Activated naive CD8-positive, alpha-beta T cell treated with anti-CD3 and anti-CD28 coated beads, Interleukin-2, amount 10 ng/mL, durations not matched to agents 7 days and 5 days (primary cell): ENCODE measurements around the gene NOD2. TPM values are rescaled to one million over a fixed set of nuclear protein-coding genes. Genes with fewer than 3 reads are reported as not detected.

Experiments
- ATAC-seq: fragments of 150-1000 bp; cut with Tn5 transposase; one replicate; pipeline ENCODE4 v1.10.0; 2021; ENCODE audit warnings: low read depth, moderate library complexity
- POLR2A ChIA-PET: fragments of 350-600 bp; sonication (Branson Sonifier 250); formaldehyde crosslinking; loops from one replicate; lab custom pipeline; 2021; ENCODE audit warnings: antibody characterized with exemption; lab: Charles Lee
- DNase-seq: peaks from one replicate; pipeline ENCODE4 v3.0.0; 2021
- H3K27ac Mint-ChIP-seq: one replicate; pipeline ENCODE4 v1.8.0; 2022; ENCODE audit warnings: mild to moderate bottlenecking, mixed read lengths
- H3K27me3 Mint-ChIP-seq: one replicate; pipeline ENCODE4 v1.8.0; 2022; ENCODE audit warnings: mild to moderate bottlenecking, moderate library complexity, mixed read lengths
- H3K36me3 Mint-ChIP-seq: one replicate; pipeline ENCODE4 v1.8.0; 2021; ENCODE audit warnings: mild to moderate bottlenecking, mixed read lengths
- H3K4me1 Mint-ChIP-seq: one replicate; pipeline ENCODE4 v1.8.0; 2021; ENCODE audit warnings: mixed read lengths
- H3K4me3 Mint-ChIP-seq: one replicate; pipeline ENCODE4 v1.8.0; 2022; ENCODE audit warnings: mild to moderate bottlenecking, moderate library complexity, mixed read lengths
- H3K9me3 Mint-ChIP-seq: one replicate; pipeline ENCODE4 v1.8.0; 2021; ENCODE audit warnings: mixed read lengths
- total RNA-seq, 2 experiments: library from RNA; stranded (reverse); gene quantifications; one replicate each; pipeline ENCODE4 v1.2.3, GENCODE V29; 2021

The NOD2 gene
- total RNA-seq, 2 experiments from 2014 or later: 2.8 to 3.5 TPM

- Mint-ChIP-seq H3K4me3 (peak overlapping the region; percentile 90), H3K4me1 (peaks cover 58% of the 10 kb centered on the region), H3K27ac (peak overlapping the region; percentile 97), H3K36me3 (peaks cover 42% of the 10 kb centered on the region), H3K27me3 (no peaks in the 10 kb centered on the region), H3K9me3 (no peaks in the 10 kb centered on the region)
- POLR2A ChIA-PET: interaction anchor here (2.0 to 7.5 kb wide), 5 partner anchors 17 to 88 kb away, joined by 5 to 144 read pairs (median 17); partner anchors contain the start of gene SNX20
- no peak for DNase-seq
- peak; percentile 74 for ATAC-seq
Measured at GRCh38 chr16:50747207-50747956, 54.0 kb downstream of the NOD2 start.

DNA sequence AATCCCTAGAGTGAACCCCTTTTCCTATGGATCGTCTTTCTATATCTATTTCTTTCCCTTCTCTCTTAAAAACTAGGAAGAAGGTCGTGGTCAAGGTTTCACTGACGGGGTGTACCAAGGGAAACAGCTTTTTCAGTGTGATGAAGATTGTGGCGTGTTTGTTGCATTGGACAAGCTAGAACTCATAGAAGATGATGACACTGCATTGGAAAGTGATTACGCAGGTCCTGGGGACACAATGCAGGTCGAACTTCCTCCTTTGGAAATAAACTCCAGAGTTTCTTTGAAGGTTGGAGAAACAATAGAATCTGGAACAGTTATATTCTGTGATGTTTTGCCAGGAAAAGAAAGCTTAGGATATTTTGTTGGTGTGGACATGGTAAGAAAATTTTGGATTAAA lies 58.1 kb downstream of the NOD2 start:
- ATAC-seq: no peak
- Mint-ChIP-seq H3K9me3 (no peaks in the 10 kb centered on the region), H3K27me3 (no peaks in the 10 kb centered on the region), H3K27ac (peak overlapping the region; percentile 32), H3K4me3 (peak overlapping the region; percentile 12), H3K36me3 (peaks cover 48% of the 10 kb centered on the region), H3K4me1 (peaks cover 50% of the 10 kb centered on the region)
- no peak for DNase-seq
- POLR2A ChIA-PET: interaction anchor here (1.0 to 1.1 kb wide), 2 partner anchors 10 to 85 kb away, joined by 3 read pairs; partner anchors contain the start of gene CYLD

DNA sequence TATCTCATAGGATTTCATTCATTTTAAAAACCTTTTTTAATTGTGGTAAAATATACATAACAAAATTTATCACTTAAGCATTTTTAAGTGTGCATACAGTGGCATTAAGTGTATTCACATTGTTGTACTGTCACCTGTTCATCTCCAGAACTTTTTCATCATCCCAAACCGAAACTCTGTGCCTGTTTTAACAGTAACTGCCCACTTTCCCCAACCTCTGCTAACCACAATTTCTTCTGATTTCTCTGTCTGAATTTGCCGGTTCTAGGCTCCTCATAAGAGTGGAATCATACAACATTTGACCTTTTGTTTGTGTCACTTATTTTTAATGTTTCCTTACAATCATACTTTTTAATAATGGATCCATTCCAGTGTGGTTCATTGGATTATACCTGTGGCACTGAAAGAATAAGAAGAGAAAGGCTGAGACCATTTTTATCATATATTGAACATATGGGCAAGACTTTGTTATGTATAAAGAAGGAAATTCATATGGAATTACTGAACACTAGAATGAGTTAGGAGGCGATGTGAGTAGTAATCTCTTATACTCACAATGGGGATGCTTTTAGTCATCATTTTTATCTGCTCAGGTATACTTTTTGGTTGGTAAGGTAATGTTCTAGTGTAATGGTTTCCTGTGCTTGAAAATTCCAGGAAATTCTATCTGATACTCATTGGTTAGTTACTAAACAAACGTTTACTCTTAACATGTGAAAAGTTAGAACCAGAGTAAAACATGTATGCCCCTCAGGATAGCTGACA lies 59.2 kb downstream of the NOD2 start:
- H3K4me1 Mint-ChIP-seq: peaks cover 43% of the 10 kb centered on the region
- DNase-seq (no peak), ATAC-seq (no peak)
- no peaks in the 10 kb centered on the region for H3K27me3 Mint-ChIP-seq
- H3K9me3 Mint-ChIP-seq: no peaks in the 10 kb centered on the region
- peaks cover 45% of the 10 kb centered on the region for H3K36me3 Mint-ChIP-seq
- POLR2A ChIA-PET: no interaction called here
- H3K4me3 Mint-ChIP-seq: peak overlapping the region; percentile 23
- H3K27ac Mint-ChIP-seq: peak overlapping the region; percentile 3

GRCh38 chr16:50756473-50756872 lies 63.1 kb downstream of the NOD2 start:
- H3K27me3 Mint-ChIP-seq: no peaks in the 10 kb centered on the region
- no peak overlapping the region for H3K4me3 Mint-ChIP-seq
- no peak for DNase-seq
- H3K9me3 Mint-ChIP-seq: no peaks in the 10 kb centered on the region
- ATAC-seq: no peak
- H3K36me3 Mint-ChIP-seq: peaks cover 46% of the 10 kb centered on the region
- POLR2A ChIA-PET: interaction anchor here (1.7 kb wide), 1 partner anchor 11 kb away, joined by 5 read pairs; no protein-coding TSS in a partner anchor
- H3K27ac Mint-ChIP-seq: no peak overlapping the region
- peaks cover 34% of the 10 kb centered on the region for H3K4me1 Mint-ChIP-seq

DNA sequence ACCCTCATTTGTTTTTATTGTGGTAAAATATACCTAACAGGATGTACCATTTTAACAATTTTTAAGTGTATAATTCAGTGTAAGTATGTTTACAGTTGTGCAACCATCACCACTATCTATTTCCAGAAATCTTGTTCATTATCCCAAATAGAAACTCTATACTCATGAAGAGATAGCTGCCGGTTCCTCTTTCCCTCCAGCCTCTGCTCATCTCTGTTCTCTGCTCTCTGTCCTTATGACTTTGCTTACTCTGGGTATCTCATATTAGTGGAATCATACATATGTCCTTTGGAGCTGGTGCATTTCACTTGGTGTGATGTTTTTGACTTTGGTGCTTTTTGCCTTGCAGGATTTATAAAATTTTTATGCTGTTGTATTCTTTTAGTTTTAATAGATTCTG lies 67.9 kb downstream of the NOD2 start:
- Mint-ChIP-seq H3K4me1 (peaks cover 36% of the 10 kb centered on the region), H3K36me3 (peaks cover 55% of the 10 kb centered on the region), H3K27me3 (no peaks in the 10 kb centered on the region), H3K9me3 (peaks cover 5% of the 10 kb centered on the region), H3K27ac (peak overlapping the region; percentile 45), H3K4me3 (no peak overlapping the region)
- ATAC-seq (no peak), DNase-seq (no peak)
- POLR2A ChIA-PET: no interaction called here

DNA sequence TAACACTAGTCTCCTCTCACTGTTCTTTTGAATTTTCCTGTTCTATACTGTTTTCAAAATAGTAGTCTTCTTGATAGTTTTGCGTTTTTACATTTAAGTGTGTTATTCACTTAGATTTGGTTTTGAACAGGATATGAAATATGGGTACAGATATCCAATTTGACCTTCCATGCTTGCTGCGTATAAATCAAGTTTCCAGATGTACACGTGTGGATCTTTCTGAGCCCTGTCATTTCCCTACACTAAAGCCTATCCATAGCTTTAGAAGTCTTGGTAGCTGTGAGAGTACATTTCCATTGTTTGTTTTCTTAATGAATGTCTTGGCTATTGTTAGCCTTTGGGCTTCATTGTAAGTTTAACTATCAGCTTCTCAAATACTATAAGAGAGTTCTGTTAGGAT lies 68.8 kb downstream of the NOD2 start:
- no peak overlapping the region for H3K27ac Mint-ChIP-seq

DNA sequence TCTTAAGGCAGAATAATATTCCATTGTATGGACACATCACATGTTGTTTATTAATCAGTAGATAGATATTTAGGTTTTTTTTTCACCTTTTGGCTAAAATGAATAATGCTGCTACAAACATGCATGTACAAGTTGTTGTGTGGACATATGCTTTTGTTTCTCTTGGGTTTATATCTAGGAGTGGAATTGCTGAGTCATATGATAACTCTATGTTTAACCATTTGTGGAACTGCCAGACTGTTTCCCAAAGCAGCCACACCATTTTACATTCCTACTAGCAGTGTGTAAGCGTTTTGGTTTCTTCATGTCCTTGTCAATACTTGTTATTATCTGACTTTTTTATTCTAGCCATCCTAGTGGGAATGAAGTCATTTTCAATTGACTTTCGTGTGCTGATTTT lies 69.8 kb downstream of the NOD2 start:
- Mint-ChIP-seq H3K4me3 (no peak overlapping the region), H3K4me1 (peaks cover 42% of the 10 kb centered on the region), H3K27ac (no peak overlapping the region)

More for the DNA sequence above, 68.8 kb downstream of the NOD2 start:
- ATAC-seq (no peak), DNase-seq (no peak)
- H3K36me3 Mint-ChIP-seq: peaks cover 61% of the 10 kb centered on the region
- H3K4me1 Mint-ChIP-seq: peaks cover 42% of the 10 kb centered on the region
- H3K4me3 Mint-ChIP-seq: no peak overlapping the region
- H3K27me3 Mint-ChIP-seq: no peaks in the 10 kb centered on the region
- POLR2A ChIA-PET: no interaction called here
- H3K9me3 Mint-ChIP-seq: peaks cover 10% of the 10 kb centered on the region

GRCh38 chr16:50765260-50765659 lies 71.9 kb downstream of the NOD2 start:
- ATAC-seq: no peak
- H3K4me3 Mint-ChIP-seq: no peak overlapping the region
- H3K27ac Mint-ChIP-seq: no peak overlapping the region
- peaks cover 13% of the 10 kb centered on the region for H3K9me3 Mint-ChIP-seq
- POLR2A ChIA-PET: no interaction called here
- H3K4me1 Mint-ChIP-seq: peaks cover 42% of the 10 kb centered on the region
- no peak for DNase-seq
- peaks cover 76% of the 10 kb centered on the region for H3K36me3 Mint-ChIP-seq
- no peaks in the 10 kb centered on the region for H3K27me3 Mint-ChIP-seq

More for the DNA sequence above, 69.8 kb downstream of the NOD2 start:
- POLR2A ChIA-PET: no interaction called here
- Mint-ChIP-seq H3K27me3 (no peaks in the 10 kb centered on the region), H3K9me3 (peaks cover 10% of the 10 kb centered on the region), H3K36me3 (peaks cover 62% of the 10 kb centered on the region)
- ATAC-seq (no peak), DNase-seq (no peak)

- H3K27ac Mint-ChIP-seq: no peak overlapping the region
Measured at GRCh38 chr16:50765861-50766260, 72.5 kb downstream of the NOD2 start.

DNA sequence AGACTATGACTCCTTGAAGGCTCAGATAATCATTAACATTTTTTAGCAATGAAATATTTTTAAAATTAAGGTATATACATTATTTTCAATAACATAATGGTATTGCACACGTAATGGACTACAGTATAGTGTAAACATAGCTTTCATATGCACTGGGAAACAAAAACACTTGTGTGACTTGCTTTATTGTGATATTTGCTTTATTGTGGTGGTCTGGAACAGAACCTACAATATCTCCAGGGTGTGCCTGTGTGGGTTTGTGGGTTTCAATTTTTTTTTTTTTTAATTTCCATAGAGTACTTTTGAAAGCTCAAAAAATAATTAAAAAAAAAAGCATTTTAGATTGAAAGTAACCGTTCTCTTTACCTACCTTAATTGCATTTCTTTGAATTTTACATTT lies 73.8 kb downstream of the NOD2 start:
- Mint-ChIP-seq H3K36me3 (peaks cover 83% of the 10 kb centered on the region), H3K4me3 (no peak overlapping the region), H3K27ac (no peak overlapping the region), H3K27me3 (no peaks in the 10 kb centered on the region), H3K4me1 (peaks cover 36% of the 10 kb centered on the region), H3K9me3 (peaks cover 13% of the 10 kb centered on the region)
- ATAC-seq (no peak), DNase-seq (no peak)
- POLR2A ChIA-PET: no interaction called here

More at GRCh38 chr16:50765861-50766260, 72.5 kb downstream of the NOD2 start:
- no peak for DNase-seq
- H3K9me3 Mint-ChIP-seq: peaks cover 13% of the 10 kb centered on the region
- ATAC-seq: no peak
- H3K4me1 Mint-ChIP-seq: peaks cover 40% of the 10 kb centered on the region
- POLR2A ChIA-PET: no interaction called here
- H3K36me3 Mint-ChIP-seq: peaks cover 78% of the 10 kb centered on the region
- H3K4me3 Mint-ChIP-seq: no peak overlapping the region
- H3K27me3 Mint-ChIP-seq: no peaks in the 10 kb centered on the region

DNA sequence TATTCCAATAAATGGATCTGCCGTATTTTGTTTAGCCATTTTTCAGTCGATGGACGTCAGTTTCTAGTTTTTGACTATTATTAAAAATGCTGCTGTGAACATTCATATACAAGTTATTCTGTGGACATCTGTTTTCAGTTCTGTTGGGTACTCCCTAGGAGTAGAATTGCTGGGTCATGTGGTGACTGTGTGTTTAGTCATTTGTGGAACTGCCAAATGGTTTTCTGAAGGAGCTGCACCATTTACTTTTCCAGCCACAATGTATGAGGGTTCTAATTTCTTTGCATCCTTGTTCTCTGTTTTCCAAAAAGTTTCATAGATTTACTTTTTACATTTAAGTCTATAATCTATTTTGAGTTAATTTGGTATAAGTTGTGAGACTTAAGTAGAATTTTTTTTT lies 78.0 kb downstream of the NOD2 start:
- no peaks in the 10 kb centered on the region for H3K27me3 Mint-ChIP-seq
- POLR2A ChIA-PET: no interaction called here
- no peak for DNase-seq
- ATAC-seq: no peak
- no peak overlapping the region for H3K4me3 Mint-ChIP-seq
- H3K9me3 Mint-ChIP-seq: peaks cover 7% of the 10 kb centered on the region
- H3K27ac Mint-ChIP-seq: no peak overlapping the region
- H3K4me1 Mint-ChIP-seq: peaks cover 15% of the 10 kb centered on the region
- H3K36me3 Mint-ChIP-seq: peaks cover 64% of the 10 kb centered on the region

DNA sequence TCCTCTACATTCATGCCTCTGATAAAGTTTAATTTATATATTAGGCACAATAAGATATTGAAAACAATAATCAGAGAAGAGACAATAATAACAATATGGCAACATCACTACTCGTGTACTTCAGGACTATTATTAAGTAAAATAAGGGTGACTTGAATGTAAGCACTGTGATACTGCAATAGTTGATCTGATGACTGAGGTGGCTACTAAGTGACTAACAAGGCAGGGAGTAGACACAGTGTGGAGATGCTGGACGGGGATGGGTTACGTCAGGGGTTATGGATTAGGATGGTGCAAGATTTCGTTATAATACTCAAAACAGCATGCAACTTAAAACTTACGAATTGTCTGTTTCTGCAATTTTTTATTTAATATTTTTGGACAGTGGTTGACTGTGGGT lies 81.0 kb downstream of the NOD2 start:
- peaks cover 55% of the 10 kb centered on the region for H3K36me3 Mint-ChIP-seq
- ATAC-seq: no peak
- H3K4me1 Mint-ChIP-seq: peaks cover 12% of the 10 kb centered on the region

GRCh38 chr16:50774960-50775359 lies 81.6 kb downstream of the NOD2 start:
- no peak overlapping the region for H3K4me3 Mint-ChIP-seq
- peaks cover 11% of the 10 kb centered on the region for H3K4me1 Mint-ChIP-seq
- no peaks in the 10 kb centered on the region for H3K9me3 Mint-ChIP-seq
- no peak overlapping the region for H3K27ac Mint-ChIP-seq
- POLR2A ChIA-PET: no interaction called here
- no peak for DNase-seq
- peaks cover 54% of the 10 kb centered on the region for H3K36me3 Mint-ChIP-seq
- ATAC-seq: no peak
- no peaks in the 10 kb centered on the region for H3K27me3 Mint-ChIP-seq

More for the DNA sequence above, 81.0 kb downstream of the NOD2 start:
- Mint-ChIP-seq H3K27me3 (no peaks in the 10 kb centered on the region), H3K4me3 (no peak overlapping the region), H3K27ac (no peak overlapping the region), H3K9me3 (peaks cover 3% of the 10 kb centered on the region)
- no peak for DNase-seq
- POLR2A ChIA-PET: no interaction called here
